ENCODE data around the gene ZNF738.

Gene ZNF738

GRCh38 chr19:21423057-21424041 is 64.5 kb downstream of the ZNF738 start:
- DNase-seq = no peak

Data from hematopoietic multipotent progenitor cell treated with erythropoietin and hydrocortisone succinate and interleukin-3 and kit ligand, for 8 days (in vitro differentiated cells).